KOPT-K1 (cell line): ENCODE measurements around the gene GPR135.

ENCODE experiments used
- H3K27ac ChIP-seq: fragments of 200-600 bp; sonication (generic); 2 replicates; pipeline ENCODE4 v1.5.1; 2016; ENCODE audit warnings: antibody characterized with exemption, mild to moderate bottlenecking, low read depth, low read length; ENCODE audit not compliant: poor library complexity, severe bottlenecking
- H3K36me3 ChIP-seq: fragments of 200-600 bp; sonication (generic); 2 replicates; pipeline ENCODE4 v1.5.1; 2017; ENCODE audit warnings: antibody characterized with exemption, mild to moderate bottlenecking, low read length, moderate library complexity; ENCODE audit not compliant: insufficient read depth
- H3K9me3 ChIP-seq: fragments of 200-600 bp; sonication (generic); 2 replicates; pipeline ENCODE4 v1.5.1; 2017; ENCODE audit warnings: antibody characterized with exemption, low read length, mild to moderate bottlenecking; ENCODE audit not compliant: insufficient read depth, poor library complexity, severe bottlenecking

Gene GPR135

DNA sequence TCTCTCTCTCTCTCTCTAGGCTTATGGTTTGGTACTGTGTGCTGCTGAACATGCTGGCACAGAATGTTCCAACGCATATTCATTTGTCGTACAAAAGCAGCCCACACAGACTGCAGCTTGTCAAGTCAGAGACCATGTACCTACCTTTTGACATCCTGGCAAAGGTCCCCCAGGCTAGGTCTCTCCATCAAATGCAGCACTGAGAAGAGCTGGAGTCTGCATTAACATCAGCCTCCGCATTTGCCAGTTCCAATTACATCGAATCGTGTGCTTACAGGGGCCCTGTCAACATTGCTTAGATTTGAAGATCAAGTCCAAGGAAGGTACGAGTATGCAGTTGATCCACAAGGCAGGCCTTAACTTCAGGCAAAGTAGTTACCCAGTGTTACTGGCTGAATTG, 47.9 kb downstream of the GPR135 start:
- no peaks in the 10 kb centered on the region for H3K36me3 ChIP-seq
- no peaks in the 10 kb centered on the region for H3K9me3 ChIP-seq
- H3K27ac ChIP-seq, result no peak overlapping the region

- no peaks in the 10 kb centered on the region for H3K9me3 ChIP-seq
- H3K27ac ChIP-seq, result no peak overlapping the region
- no peaks in the 10 kb centered on the region for H3K36me3 ChIP-seq
These were observed 49.2 kb downstream of the GPR135 start for GRCh38 chr14:59415836-59416602.
